ENCODE results near the gene ZHX3.

DNA sequence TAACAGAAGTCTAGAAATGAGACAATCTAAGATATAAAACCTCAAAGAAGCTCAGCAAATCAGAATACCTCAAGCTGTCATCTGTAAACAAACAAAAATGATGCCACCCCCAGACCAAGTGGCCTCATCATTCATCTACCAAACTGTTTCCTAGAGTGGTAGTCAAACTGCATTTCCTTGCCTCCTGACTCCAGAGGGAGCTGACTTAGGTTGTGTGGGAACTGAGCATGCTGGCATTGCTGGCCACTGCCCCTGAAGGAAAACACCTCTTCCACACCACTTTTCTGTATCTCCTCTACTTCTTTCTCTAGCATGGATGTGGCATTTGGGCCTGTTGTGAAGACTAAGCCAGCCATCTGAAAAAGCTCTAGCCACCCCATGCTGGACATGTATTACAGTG is 56.3 kb downstream of the ZHX3 start:
- TF ChIP-seq, protein P1, sequence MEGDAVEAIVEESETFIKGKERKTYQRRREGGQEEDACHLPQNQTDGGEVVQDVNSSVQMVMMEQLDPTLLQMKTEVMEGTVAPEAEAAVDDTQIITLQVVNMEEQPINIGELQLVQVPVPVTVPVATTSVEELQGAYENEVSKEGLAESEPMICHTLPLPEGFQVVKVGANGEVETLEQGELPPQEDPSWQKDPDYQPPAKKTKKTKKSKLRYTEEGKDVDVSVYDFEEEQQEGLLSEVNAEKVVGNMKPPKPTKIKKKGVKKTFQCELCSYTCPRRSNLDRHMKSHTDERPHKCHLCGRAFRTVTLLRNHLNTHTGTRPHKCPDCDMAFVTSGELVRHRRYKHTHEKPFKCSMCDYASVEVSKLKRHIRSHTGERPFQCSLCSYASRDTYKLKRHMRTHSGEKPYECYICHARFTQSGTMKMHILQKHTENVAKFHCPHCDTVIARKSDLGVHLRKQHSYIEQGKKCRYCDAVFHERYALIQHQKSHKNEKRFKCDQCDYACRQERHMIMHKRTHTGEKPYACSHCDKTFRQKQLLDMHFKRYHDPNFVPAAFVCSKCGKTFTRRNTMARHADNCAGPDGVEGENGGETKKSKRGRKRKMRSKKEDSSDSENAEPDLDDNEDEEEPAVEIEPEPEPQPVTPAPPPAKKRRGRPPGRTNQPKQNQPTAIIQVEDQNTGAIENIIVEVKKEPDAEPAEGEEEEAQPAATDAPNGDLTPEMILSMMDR (IDR thresholded peaks at IDR 0.05) = no peak
- no peak for TF ChIP-seq JUN (CRISPR knock-in tag; IDR thresholded peaks at IDR 0.05)
- no peak for TF ChIP-seq ZNF232 (CRISPR knock-in tag; IDR thresholded peaks at IDR 0.05)
- TF ChIP-seq KAT7 (CRISPR knock-in tag; IDR thresholded peaks at IDR 0.05; ENCODE audit: borderline replicate concordance) = no peak
- TF ChIP-seq, protein P2, sequence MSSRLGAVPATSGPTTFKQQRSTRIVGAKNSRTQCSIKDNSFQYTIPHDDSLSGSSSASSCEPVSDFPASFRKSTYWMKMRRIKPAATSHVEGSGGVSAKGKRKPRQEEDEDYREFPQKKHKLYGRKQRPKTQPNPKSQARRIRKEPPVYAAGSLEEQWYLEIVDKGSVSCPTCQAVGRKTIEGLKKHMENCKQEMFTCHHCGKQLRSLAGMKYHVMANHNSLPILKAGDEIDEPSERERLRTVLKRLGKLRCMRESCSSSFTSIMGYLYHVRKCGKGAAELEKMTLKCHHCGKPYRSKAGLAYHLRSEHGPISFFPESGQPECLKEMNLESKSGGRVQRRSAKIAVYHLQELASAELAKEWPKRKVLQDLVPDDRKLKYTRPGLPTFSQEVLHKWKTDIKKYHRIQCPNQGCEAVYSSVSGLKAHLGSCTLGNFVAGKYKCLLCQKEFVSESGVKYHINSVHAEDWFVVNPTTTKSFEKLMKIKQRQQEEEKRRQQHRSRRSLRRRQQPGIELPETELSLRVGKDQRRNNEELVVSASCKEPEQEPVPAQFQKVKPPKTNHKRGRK (CRISPR knock-in tag; IDR thresholded peaks at IDR 0.05; ENCODE audit: borderline replicate concordance) = no peak
- TF ChIP-seq JAZF1 (CRISPR knock-in tag; IDR thresholded peaks at IDR 0.05) = no peak
- no peak for TF ChIP-seq IRF2 (CRISPR knock-in tag; IDR thresholded peaks at IDR 0.05; ENCODE audit: borderline replicate concordance, low read depth)

Measured in WTC11 (cell line).